Amygdala (tissue), 56 donors: ENCODE results near the gene MAK.
"Not testable (repeated sequence)": the region's sequence is repeated elsewhere in the genome, so short reads cannot be mapped to it uniquely, and the experiment has no call there.

ENCODE experiments used
- DNase-seq, 56 donors: peaks; one replicate each; lab custom pipeline; 2025; lab: John Stamatoyannopoulos, UW

The MAK gene

GRCh38 chr6:10733863-10734262, 104.5 kb downstream of the MAK start:
- DNase-seq: no peak

DNA sequence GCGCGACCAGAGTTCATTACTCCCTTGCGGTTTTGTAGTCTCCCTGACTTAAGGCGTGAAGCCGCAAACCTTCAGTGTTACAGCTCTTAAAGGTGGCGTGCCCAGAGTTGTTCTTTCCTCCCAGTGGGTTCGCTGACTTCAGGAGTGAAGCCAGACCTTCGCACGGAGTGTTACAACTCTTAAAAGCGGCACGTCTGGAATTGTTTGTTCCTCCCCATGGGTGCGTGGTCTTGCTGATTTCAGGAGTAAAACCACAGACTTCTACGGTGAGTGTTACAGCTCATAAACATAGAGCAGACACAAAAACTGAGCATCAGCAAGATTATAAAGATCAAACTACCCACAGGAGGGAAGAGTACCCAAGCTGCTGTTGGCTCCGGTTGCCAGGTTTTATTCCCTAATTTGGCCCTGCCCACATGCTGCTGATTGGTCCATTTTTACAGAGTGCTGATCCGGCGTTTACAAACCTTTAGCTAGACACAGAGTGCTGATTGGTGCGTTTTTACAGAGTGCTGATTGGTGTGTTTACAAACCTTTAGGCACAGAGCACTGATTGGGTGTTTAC, 105.1 kb downstream of the MAK start:
- DNase-seq: no peak

DNA sequence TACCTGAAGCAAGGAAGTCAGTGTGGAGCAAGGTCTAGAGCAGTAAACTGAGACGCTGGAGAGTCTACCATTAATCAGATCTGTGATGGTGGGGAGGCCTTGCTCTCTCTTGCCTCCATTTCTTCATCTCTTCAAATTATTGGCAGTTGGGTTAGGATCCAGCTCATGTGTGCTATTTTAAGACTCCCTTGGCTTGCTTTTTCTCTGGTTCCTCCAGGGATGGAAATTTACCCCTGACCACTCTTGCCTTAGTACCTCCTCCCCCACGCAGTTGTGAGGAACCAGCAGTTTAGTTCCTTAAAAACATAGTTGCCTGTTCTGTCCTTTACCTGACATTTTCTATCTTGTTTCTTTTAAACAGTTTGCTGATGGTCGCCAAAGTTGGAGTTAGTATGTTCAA, 108.1 kb downstream of the MAK start:
- DNase-seq: peak in 1 of 56 donors; percentile 36

DNA sequence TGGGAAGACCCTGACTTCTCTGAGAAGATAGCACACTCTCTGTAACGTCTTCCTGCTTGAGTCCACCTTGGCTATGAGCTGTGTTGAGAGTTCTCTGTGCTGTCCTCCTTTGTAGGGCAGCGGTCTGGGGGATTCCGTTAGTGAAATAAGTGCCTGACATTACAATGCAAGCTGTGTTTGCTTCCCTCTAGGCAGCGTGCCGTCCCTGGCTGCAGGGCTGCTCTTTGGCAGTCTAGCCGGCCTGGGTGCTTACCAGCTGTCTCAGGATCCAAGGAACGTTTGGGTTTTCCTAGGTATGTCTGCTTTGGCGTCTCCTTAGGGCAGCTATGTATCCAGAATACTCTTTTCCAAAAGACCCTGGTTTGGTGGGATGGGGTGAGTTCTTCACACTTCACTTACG, 112.6 kb downstream of the MAK start:
- peak in 32 of 56 donors; percentile 7 to 69 (median 30) for DNase-seq

- DNase-seq: no peak
These were observed 113.3 kb downstream of the MAK start for GRCh38 chr6:10725044-10725443.

GRCh38 chr6:10723567-10723881, 114.8 kb downstream of the MAK start:
- DNase-seq: peak in 1 of 56 donors; percentile 18

DNA sequence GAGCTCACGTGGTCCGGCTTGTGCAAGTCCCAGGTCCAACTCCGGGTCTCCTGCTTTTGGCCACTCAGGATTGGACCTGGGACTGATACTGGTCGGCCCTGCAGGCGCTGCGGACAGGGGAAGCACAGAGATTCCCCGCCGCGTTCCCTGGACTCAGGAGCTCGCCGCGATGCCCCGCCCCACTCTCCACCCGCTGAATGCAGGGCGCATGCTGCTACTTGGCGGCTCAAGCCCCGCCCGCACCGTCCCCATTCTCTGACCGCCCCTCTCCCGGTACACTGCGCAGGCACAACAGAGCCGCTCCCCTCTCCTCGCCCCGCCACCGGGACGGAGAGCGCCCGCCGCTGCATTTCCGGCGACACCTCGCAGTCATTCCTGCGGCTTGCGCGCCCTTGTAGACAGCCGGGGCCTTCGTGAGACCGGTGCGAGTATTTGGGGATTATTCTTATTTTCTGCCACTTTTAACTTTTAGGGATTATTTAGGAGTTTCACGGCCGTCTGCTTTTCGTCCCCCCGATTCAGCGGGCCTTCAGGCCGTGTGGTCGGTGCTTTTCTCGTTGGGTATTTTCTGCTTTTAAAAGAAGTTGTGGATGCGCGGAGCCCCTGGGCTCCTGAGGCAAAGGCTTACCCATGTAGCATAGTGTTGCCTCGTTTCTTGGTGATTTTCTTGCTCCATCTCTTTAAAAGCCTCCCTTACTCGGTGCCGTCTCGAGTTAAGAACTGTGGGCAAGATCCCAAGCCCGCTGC, 115.3 kb downstream of the MAK start, which contains the start of gene TMEM14C:
Gene TMEM14C (plus strand): TSS at position 251 of the 747 bp plus-strand sequence. CDS start 1,544 bp downstream, outside the sequence.
- peak; percentile 59 to 98 (median 95) for DNase-seq

GRCh38 chr6:10722570-10722819, 115.8 kb downstream of the MAK start:
- no peak for DNase-seq

GRCh38 chr6:10721850-10722569, 116.3 kb downstream of the MAK start:
- DNase-seq: no peak

- not testable (repeated sequence) for DNase-seq
These were observed 117.1 kb downstream of the MAK start for GRCh38 chr6:10720960-10721849.

- peak in 15 of 56 donors; percentile 3 to 36 (median 12) for DNase-seq
These were observed 117.9 kb downstream of the MAK start for GRCh38 chr6:10720265-10720959.

DNA sequence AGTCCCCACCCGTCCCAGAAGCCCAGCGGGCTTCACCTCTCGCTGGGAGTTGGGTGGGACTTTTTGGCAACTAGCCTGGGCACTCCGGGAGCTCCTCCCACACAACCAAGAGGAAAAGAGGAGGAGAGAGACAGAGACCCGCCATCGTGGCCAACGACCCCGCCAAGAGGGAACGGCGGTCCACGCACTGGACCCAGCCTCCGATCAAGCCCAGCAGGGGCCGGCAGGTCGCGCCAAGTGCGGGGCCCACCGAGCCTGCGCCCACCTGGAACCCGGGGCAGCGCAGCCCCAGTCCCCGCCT, 118.4 kb downstream of the MAK start:
- no peak for DNase-seq

- DNase-seq: peak in 1 of 56 donors; percentile 1
These were observed 118.9 kb downstream of the MAK start for GRCh38 chr6:10719296-10719963.

- DNase-seq: no peak
These were observed 124.4 kb downstream of the MAK start for GRCh38 chr6:10713962-10714361.
